Activated CD8-positive, alpha-beta memory T cell treated with anti-CD3 and anti-CD28 coated beads, Interleukin-2, amount 50 U/mL, for 1 hour (primary cell): Measurements from ENCODE around the gene SNAI3.

Source experiments
- DNase-seq: peaks from one replicate; pipeline ENCODE4 v3.0.0-alpha.2; 2020; ENCODE audit errors: extremely low read depth

The SNAI3 gene

DNA sequence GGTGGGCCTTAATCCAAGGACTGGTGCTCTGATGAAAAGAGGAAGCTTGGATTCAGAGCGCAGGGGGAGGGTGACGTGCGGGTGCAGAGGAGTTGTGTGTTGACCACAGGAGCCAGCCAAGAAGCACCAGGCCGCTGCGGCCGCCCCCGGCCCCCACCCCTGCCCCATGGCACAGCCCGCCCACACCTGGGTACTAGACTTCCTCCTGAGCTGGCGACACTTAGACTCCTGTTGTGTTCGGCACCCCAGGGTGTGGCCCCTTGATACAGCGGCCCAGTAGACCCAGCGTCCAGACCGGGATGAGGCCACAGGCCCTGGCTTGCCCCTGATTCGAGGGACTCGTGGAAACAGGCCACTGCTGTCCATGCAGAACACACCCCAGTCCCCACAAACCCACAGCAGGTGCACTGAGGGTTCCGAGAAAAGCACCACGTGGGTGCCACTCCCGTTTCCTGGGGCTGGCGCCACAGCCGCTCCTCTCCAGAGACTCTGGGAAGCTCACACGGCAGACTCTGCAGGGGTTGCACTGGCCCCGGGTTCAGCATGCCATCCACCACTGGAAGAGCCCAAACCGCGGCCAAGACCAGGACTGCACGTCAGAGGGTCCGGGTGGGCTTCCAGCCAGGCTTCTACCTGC lies 5.7 kb upstream of the SNAI3 start:
- no peak for DNase-seq

DNA sequence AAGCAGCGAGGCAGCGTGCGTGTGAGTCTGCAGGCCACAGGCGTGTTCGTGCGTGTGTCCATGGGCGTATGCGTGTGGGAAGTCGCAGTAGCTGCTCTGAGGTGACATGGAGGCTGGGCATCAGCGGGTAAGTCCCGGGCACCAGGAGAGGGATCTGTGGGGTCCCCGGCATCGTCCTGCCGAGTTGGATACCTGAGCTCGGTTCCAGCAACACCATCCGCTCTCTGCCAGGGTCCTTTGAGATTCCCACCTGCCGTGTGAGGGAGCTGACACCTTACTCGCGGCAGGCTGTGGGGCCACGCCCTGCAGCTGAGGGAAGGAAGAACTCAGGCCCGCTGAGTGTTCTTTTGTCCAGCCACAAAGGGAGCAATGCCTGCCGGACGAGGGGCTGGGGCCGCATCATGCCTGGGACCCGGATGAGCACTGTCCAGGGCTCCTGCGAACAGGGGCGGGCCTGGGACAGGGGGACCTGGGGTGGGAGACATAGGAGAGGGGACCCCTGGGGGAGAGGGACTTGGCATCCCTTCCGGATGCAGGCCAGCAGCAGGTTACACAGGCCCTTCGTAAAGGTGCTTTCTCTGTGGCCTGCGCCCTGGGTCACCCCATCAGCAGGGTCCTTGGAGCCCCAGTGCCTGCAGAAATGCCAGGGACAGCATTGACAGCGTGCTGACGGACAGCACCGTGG lies 5.0 kb upstream of the SNAI3 start:
- DNase-seq, result no peak

DNA sequence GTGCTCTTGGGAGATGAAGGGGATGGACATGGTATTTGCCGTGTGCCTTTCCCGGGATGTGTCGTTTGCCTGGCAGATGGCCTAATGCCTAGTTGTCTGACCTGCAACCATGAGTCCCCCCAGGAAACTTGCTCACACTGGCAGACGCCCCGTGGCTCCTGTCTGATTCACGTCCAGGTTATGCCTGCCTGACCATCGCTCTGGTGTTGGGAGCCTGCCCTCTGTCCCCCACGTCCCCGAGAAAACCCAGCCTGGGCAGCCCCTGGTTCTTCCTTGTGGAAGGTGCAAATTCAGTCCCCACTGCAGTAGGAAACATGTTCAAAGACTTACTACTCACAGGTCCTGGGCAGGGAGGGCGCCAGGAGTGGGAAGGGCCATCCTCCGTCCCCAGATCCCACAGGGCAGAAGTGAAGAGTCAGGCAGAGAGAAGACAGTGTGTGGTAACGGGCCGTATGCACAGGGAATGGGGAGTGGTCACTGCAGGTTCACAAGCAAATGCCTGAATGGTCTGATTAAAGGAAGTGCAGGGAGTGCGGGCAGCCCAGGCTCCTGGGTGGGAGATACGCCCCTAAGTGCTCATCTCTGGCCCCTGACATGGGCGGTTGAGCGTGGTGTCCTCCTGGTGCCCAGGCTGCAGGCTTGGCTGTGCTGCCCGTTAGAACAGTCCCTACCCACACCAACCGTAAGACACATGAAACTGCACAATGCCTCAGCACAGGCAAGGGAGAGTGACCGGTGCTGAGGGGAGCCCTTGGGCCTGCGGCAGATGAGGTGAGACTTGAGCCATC lies 4.2 kb upstream of the SNAI3 start:
- no peak for DNase-seq

DNA sequence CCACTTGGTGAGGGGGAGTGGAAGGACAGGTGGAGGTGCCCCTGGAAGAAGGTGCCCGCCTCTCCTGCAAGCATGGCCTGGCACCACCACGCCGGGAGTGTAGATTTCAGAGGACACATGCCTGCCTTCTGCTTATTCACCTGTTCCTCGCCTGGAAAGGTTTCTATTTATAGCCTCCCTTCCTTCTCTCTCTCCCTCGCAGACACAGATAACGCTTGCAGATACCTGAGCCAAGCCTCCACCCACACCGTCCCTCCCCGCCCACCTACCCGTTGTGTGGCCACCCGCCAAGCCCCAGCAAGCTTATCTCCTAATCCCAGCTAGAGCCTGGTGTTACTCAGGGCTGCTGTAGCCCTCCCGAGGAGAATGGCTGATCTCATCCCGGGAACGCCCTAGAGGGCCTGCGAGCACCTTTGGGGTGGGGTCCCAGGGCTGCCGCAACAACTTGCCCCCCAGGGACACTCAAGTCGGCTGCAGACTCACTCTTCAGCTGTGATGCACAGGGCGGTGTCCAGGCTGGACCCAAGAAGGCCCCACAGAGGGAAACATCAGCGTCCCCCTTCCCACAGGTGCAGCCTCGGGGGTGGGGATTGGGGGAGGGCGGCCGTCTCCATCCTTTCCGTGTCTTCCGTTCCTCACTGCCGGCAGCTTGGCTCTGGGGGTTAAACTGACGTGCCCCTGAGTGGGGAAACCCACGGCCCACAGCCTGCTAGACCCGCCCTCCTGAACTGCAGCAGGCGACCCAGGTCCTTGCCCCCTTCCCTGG lies 1.9 kb upstream of the SNAI3 start:
- no peak for DNase-seq

DNA sequence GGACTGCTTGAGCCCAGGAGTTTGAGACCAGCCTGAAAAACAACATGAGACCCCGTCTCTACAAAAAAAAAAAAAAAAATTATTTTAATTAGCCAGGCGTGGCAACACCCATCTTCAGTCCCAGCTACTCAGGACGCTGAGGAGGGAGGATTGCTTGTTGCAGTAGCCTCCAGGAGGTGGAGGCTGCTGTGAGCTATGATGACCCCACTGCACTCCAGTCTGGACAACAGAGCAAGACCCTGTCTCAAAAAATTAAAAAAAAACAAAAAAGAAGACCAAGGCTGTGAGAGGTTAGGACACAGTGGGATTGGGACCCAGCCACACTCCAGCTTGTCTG lies 1.3 kb upstream of the SNAI3 start:
- no peak for DNase-seq

DNA sequence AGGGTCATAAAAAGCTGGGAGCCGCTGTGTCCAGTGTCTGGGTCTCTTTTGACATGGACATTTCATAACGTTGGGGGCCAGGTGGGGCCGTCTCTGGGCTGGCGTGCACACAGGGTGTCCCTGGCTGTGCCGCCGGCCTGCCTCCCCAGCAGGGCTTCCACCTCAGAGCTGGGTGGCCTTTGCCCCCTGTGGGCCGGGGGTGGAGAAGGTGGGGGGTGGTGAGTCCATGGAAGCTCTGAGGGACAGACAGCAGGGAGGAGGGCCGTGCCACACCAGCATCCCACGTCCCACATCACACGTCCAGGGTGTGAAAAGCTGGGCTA lies 908 bp upstream of the SNAI3 start:
- DNase-seq, result no peak

DNA sequence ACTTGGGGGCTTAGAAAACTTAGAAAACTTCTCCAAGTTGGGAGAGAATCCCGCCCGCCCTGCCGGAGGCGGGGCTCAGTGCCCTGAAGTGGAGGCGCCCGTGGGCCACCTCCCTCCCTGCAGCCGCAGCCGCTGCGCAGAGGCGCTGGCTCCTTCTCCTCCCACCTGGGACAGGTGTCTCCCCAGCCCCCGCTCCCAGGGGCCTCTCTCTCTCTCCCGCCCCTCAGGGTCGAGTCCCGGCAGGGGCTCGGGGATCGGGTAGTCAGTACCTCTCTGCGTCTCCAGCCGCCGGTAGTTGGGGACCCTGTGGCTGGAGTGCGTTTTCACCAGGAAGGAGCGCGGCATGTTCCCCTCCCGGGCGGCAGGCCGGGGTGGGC lies 257 bp downstream of the SNAI3 start:
- no peak for DNase-seq

DNA sequence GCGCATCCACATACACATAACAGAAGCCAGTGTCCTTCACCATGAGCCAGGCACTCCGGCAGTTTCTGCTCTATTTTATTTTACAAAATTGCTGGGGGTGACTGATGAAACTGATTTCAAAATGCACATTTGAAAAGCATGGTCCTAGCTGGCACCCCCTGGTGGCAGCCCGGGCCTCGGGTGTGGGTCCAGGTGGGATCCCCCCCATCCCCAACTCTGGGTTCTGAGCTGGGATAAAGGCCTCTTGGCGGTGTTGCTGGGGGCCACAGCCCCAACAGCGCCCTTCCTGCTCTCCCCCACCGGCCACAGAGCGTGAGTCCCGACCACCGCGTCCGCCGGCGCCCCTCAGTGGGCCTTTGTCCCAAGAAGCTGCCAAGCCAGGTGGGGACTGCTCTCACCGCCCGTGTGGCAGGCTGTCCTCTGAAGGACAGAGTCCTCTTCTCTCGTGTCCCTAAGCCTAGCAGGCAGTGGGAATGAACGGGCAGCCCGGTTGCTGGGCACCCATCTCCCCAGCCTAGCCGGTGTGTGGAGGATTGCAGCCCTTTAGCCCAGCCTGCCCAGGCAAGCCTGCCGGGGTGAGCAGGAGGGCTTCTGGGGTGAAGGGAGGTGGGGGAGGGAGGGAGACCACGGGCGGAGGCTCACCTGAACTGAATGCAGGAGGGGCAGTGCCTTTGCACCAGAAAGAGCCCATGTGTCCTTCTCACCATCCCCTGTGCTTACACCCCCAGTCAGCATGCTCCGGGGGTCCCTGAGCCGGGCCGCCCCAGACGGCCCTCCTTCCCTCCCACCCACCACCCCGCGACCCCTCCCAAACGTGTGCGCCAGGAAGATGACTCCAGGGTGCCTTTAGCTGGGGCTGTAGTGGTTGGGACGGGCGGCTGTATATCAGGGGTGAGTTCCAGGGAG lies 898 bp downstream of the SNAI3 start:
- no peak for DNase-seq

DNA sequence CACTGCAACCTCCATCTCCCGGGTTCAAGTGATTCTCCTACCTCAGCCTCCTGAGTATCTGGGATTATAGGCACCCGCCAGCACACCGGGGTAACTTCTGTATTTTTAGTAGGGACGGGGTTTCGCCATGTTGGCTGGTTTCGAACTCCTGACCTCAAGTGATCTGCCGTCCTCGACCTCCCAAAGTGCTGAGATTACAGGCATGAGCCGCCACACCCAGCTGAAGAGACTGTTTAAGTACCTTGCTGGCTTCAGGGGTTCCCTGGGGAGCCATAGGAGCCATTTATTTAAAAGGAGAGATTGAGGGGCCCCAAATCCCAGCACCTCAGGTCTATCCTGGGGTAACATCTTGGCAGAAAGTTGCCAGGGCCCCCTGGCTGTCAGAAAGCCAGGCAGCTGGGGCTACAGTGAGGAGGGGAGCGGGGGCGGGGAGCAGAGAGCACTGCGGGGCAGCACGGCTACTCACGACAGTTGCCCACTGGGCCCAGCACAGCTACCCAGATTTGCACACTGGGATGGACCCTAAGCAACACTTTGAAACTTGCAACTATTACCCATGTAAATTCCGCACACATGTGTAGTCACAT lies 1.6 kb downstream of the SNAI3 start:
- no peak for DNase-seq

DNA sequence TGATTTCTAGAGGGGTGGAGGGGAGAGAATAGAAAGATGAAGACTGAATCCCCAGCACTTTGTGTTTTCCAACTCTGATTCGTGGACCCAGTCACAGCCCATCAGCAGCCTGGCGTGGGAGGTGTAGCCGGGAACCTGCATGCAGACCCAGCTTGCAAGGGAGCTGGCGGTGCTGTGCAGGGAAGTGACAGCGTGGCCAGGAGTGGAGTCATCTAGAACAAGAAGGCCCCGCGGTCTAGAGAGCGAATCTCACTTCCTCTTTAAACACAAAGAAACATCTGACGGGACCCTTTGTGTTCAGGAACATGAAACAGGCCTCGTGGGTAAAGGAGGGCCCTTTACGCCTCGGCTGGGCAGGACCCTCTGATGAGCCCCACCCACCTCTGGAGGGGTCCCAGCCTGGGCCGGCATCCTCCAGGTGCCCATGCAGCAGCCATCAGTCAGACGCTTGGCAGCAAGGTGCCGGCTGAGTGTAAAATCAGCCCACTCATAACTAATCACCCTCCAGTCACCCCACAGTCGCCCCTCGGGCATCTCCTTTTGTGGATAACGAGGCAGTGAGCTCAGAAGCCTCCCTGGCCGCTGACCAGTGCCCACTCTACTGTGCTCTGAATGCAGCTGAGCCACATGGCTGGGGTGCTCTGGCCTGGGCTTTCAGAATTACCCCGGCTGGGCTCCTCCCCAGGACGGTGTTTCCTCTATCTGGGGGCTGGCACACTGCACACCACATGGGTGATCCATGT lies 4.4 kb downstream of the SNAI3 start:
- no peak for DNase-seq

DNA sequence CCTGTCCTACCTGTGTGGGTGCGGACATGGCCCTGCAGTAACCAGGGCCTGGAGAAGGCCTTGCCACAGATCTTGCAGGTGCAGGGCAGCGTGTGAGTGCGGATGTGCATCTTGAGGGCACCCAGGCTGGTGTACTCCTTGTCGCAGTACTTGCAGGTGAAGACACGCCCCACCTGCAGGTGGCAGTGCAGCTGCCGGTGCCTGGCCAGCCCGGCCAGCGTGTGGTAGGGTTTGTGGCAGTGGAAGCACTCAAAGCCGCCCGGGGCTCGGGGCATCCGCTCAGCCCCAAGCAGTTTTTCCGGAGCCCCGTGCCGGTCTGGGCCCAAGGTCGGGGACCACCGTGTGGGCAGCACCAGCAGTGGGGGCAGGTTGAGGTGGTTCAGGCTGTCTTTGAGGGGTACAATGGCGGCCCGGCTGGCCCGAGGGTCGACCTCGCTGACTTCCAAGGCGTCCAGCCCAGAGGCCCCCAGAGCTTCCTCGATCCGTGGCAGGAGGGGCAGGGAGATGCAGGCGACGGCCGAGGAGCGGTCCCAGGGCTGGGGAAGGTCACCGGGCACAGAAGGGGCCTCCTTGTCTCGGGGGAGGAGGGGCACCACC lies 5.1 kb downstream of the SNAI3 start:
- no peak for DNase-seq

DNA sequence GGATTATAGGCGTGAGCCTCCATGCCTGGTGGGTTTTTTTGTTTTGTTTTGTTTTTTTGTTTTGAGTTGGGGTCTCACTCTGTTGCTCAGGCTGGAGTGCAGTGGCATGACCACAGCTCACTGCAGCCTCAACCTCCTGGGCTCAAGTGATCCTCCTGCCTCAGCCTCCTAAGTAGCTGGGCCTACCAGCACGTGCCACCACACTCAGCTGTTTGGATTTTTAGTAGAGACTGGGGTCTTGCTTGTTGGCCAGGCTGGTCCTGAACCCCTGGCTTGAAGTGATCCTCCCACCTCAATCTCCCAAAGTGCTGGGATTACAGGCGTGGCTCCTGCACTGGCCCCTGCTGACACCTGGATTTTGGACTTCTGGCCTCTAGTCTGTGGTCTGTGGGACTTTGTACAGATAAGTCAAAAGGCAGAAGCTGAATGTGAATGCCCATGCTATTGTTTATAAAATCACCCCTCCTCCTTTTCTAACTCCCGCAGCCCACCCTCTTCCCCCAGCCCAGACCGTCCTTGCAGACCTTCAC lies 5.7 kb downstream of the SNAI3 start:
- DNase-seq, result no peak

DNA sequence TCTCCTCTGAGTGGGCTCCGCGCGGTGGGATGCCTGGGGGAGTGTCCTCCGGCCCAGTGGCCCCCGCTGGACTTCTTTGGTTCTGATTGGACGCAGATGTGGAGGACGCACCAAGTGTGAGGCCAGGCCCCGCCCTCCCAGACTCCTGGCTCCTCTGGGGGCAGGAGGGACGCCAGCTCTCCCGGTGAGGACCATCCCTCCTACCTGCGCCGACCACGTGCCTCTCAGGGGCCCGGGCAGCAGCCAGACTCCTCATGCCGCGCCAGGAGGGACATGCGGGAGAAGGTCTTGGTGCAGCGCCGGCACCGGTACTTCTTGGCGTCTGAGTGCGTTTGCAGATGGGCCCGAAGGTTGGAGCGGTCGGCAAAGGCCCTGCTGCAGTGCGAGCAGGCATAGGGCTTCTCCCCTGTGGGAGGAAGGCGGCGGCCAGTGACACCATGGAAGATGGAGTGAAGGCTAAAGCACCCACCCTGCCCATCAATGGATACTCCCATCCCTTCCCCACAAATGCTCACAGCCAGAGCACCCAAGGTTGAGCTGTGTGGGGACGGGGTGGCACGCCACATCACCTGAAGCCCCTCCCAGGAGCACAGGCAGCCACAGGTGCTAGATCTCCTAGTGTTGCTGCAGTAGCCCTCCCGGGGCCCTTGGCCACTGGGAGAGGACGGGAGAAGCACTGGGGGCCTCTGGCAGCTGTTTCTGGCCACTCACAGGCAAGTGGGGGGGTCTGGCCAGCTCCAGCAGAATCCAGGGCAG lies 7.9 kb downstream of the SNAI3 start:
- no peak for DNase-seq

DNA sequence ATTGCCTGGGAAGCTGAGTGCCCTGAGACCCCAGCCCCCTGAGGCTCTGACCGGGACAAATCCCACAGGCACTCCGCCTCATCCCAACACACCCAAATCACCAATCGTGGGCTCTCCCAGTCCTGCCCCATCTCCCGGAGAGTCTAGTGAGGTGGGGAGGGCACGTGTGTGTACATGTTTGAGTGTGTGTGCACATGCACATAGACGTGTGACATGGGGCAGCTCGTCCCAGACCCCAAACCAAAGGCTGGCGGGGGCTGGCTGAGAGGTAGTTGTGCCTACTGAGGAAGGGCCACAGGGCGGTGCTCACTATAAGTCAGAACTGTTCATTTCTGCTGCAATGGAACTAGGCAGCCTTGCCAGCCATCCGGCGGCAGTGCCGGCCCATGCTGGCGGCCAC lies 8.6 kb downstream of the SNAI3 start:
- DNase-seq, result no peak

DNA sequence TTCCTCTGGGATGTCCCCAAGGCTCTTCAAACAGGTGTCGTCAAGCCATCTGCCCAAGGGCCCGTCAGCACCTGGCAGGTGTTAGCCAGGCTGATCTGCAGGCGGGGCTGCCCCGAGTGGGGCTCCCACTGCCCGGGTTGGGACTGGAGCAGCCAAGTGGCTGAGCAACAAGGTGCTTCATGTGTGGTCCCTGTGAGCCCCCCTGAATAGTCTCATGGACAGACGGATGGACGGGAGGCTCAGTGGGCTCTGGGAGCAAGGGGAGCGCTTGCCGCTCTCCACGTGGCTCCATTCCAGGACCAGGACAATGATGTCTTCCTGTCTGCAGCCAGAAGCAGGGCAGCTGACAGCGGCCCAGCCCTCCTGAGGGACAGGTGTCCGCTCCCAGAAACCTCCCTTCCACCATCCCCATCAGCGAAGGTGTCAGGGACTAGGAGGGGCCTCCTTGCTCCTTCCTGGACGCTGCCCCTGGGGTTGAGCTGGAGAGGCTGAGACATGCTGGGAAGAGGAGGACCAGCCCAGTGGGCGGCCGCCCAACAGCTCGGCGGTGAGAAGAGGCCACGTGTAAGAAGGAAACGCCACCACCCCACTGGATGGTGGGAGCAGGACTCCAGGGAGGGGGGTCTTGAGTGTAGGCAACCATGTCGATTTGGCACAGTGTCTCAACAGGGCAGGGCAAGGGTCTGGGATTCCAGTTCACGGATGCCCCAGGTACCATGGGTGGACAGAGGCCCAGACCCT lies 9.6 kb downstream of the SNAI3 start:
- no peak for DNase-seq

DNA sequence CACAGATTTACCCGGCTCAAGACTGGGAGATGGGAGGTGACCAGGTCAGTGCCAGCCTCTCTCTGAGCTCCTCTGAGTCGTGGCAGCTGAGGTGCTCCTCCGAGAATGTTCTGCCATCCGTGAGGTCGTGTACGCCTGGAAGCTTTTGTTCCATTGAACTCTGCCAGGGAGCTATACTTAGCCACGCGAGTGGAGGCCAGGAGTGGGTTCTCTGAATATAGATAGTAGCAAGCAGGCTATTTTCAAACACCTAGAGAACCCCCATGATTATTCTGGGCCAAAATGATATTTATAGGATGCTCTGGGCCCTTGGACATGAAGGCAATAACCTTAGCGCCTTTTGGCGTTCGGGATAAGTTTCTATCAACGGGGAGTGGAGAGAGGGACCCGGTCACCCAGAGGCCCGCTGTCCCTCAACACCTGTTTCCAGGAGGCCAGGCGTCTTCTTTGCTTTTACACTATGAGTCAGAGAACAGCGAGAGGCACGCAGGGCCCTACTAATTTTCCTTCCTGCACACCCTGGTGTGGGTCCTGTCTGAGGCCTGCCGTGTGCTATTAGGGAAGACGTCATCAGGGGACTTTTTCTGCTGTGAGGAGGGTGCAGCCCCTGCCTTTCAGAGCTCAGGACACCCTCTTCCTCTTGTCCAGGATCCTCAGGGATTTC lies 12.5 kb downstream of the SNAI3 start:
- no peak for DNase-seq

DNA sequence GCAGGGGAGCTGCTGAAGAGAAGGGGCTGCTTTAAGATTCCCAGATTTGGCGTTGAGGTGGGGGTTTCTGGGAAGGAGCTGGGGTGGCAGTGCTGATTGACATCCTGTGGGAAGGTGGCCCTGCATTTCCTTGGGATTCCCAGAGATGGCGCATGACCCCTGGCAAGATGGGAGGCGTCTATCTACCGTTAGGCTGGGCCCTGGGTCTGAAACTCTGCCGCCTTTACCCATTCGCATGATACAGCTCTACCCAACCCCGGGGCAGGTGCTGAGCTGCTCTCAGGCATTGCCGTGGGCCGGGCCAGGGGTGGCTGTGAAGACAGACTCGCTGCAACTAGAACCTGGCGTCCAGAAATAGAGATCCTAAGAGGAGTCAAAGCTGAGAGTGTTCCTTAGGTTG lies 13.5 kb downstream of the SNAI3 start:
- no peak for DNase-seq

DNA sequence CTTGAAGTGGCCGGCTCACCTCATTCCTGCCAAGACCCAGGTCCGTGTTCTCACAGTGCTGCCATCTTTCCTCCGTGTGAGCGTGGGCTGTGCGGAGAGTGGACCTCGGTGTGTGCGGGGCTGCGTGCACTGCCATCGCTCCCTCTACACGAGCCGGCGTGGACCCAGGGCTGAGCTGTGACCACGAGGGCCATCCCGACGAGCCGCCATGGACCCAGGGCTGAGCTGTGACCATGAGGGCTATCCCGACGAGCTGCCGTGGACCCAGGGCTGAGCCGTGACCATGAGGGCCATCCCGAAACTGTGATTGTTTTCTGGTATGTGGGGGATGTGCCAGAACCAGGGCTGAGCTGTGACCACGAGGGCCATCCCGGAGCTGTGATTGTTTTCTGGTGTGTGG lies 14.5 kb downstream of the SNAI3 start:
- no peak for DNase-seq
